Panc1 (cell line): ENCODE results near the gene KERA. TPM values are rescaled to one million over a fixed set of nuclear protein-coding genes. Genes with fewer than 3 reads are reported as not detected.

Source experiments
- ATAC-seq: fragments of 200-7000 bp; cut with Tn5 transposase; 2 replicates; pipeline ENCODE4 v1.9.1; 2020; ENCODE audit warnings: mild to moderate bottlenecking, moderate library complexity
- BruUV-seq: library from RNA; stranded (reverse); fragments of 400-500 nt; replicated peaks from 2 replicates; lab custom pipeline; 2021; lab: Mats Ljungman, UMichigan
- CTCF ChIA-PET: fragments of 300-600 bp; sonication (Branson Sonifier 250); formaldehyde crosslinking; loops from one replicate; lab custom pipeline; 2022; ENCODE audit warnings: antibody characterized with exemption; lab: Charles Lee
- POLR2A ChIA-PET: fragments of 300-600 bp; sonication (Branson Sonifier 250); formaldehyde crosslinking; loops from one replicate; lab custom pipeline; 2022; ENCODE audit warnings: antibody characterized with exemption; lab: Charles Lee
- DNase-seq: peaks from one replicate; pipeline ENCODE4 v3.0.0-alpha.2; 2010; ENCODE audit warnings: low read depth, low spot score
- H3K27ac ChIP-seq: 2 replicates; pipeline ENCODE4 v1.5.1; 2011; ENCODE audit warnings: mild to moderate bottlenecking, low read length, inconsistent platforms
- H3K27me3 ChIP-seq: fragments of 200-500 bp; sonication (Bioruptor generic); 2 replicates; pipeline ENCODE4 v1.6.0; 2014; ENCODE audit warnings: low read length, inconsistent platforms; ENCODE audit not compliant: control insufficient read depth, insufficient read depth
- H3K36me3 ChIP-seq: fragments of 200-500 bp; sonication (Bioruptor generic); 2 replicates; pipeline ENCODE4 v1.5.1; 2014; ENCODE audit warnings: inconsistent platforms, mild to moderate bottlenecking, low read length, moderate library complexity; ENCODE audit not compliant: control insufficient read depth, insufficient read depth
- H3K4me1 ChIP-seq: 2 replicates; pipeline ENCODE4 v1.5.1; 2011; ENCODE audit warnings: inconsistent platforms, mild to moderate bottlenecking, low read length, moderate library complexity; ENCODE audit not compliant: control insufficient read depth, insufficient read depth
- H3K4me3 ChIP-seq, 2 experiments: 2 replicates each; pipeline ENCODE4 v1.5.1; 2011 to 2012; ENCODE audit warnings: low read depth in 2 of 2, low read length in 2 of 2, mild to moderate bottlenecking in 2 of 2, inconsistent platforms in 1 of 2, moderate library complexity in 1 of 2
- H3K9me3 ChIP-seq: fragments of 200-500 bp; sonication (Bioruptor generic); 2 replicates; pipeline ENCODE4 v1.5.1; 2014; ENCODE audit warnings: low read depth, mild to moderate bottlenecking, inconsistent platforms, low read length, moderate library complexity; ENCODE audit not compliant: control insufficient read depth, insufficient read depth
- POLR2AphosphoS5 ChIP-seq: IDR thresholded peaks from 2 replicates; pipeline ENCODE4 v1.6.1; 2012; ENCODE audit warnings: mild to moderate bottlenecking, low read depth, low read length, moderate library complexity
- SIN3A ChIP-seq: IDR thresholded peaks from 2 replicates; pipeline ENCODE4 v1.6.1; 2012; ENCODE audit warnings: low read depth, mild to moderate bottlenecking, low read length, moderate library complexity, borderline replicate concordance; ENCODE audit not compliant: insufficient read depth
- TCF7L2 ChIP-seq: IDR thresholded peaks from 2 replicates; pipeline ENCODE4 v1.6.1; 2011; ENCODE audit warnings: mild to moderate bottlenecking, low read depth, low read length, inconsistent platforms
- in situ Hi-C: cut with HindIII; loops from 2 replicates; pipeline ENCODE4 v1.10.0; 2016; ENCODE audit warnings: low sequenced_read_pairs, low pct_unique_long_range_greater_than_20kb
- intact Hi-C: fragments of 100-400 bp; cut with micrococcal nuclease; formaldehyde crosslinking; loops from one replicate; pipeline ENCODE4 v1.10.0; 2022; ENCODE audit not compliant: unreplicated experiment
- total RNA-seq: library from RNA; stranded (reverse); gene quantifications from one replicate; pipeline ENCODE4 v1.2.1, GENCODE V29; 2021; ENCODE audit not compliant: unreplicated experiment
- TF ChIP-seq, protein P1 (sequence below): fragments of 450-650 bp; IDR thresholded peaks from 2 replicates; pipeline ENCODE4 v1.5.1; 2017; ENCODE audit warnings: mild to moderate bottlenecking
- TF ChIP-seq, protein P2 (sequence below), 2 experiments: IDR thresholded peaks; 2 replicates each; pipeline ENCODE4 v1.6.1; 2011 to 2012; ENCODE audit warnings: low read depth in 2 of 2, control low read depth in 1 of 2, low read length in 1 of 2, mild to moderate bottlenecking in 1 of 2, moderate library complexity in 1 of 2; ENCODE audit not compliant: insufficient read depth in 1 of 2

KERA gene
- total RNA-seq, 1 experiment from 2014 or later = not detected

DNA sequence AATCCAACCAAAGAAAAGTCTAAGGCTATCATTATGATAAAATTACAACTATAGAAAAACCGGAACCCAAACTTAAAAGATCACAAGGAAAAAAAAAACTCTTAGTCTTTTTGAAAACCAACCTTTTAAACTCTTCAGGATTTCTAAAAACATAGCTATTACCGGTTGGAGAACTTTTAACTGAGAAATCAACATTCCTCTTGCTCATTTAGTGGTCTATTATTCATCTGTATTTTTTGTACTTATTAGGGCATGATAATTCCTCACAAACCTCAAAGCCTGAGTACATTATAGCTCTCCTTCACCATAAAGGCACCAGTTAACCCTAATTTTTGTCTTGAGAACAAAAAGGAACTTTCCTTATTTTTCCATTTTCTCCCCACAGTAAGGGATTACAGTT lies 43.1 kb upstream of the KERA start:
- Histone ChIP-seq H3K4me1 (no peaks in the 10 kb centered on the region), H3K4me3 (no peak overlapping the region), H3K36me3 (no peaks in the 10 kb centered on the region), H3K27ac (no peak overlapping the region), H3K9me3 (no peaks in the 10 kb centered on the region), H3K27me3 (no peaks in the 10 kb centered on the region)
- DNase-seq (no peak), ATAC-seq (no peak)
- TF ChIP-seq, protein P1, sequence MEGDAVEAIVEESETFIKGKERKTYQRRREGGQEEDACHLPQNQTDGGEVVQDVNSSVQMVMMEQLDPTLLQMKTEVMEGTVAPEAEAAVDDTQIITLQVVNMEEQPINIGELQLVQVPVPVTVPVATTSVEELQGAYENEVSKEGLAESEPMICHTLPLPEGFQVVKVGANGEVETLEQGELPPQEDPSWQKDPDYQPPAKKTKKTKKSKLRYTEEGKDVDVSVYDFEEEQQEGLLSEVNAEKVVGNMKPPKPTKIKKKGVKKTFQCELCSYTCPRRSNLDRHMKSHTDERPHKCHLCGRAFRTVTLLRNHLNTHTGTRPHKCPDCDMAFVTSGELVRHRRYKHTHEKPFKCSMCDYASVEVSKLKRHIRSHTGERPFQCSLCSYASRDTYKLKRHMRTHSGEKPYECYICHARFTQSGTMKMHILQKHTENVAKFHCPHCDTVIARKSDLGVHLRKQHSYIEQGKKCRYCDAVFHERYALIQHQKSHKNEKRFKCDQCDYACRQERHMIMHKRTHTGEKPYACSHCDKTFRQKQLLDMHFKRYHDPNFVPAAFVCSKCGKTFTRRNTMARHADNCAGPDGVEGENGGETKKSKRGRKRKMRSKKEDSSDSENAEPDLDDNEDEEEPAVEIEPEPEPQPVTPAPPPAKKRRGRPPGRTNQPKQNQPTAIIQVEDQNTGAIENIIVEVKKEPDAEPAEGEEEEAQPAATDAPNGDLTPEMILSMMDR = no peak
- no peak for TF ChIP-seq TCF7L2
- no peak for TF ChIP-seq SIN3A
- no peak for TF ChIP-seq POLR2AphosphoS5
- TF ChIP-seq, protein P2, sequence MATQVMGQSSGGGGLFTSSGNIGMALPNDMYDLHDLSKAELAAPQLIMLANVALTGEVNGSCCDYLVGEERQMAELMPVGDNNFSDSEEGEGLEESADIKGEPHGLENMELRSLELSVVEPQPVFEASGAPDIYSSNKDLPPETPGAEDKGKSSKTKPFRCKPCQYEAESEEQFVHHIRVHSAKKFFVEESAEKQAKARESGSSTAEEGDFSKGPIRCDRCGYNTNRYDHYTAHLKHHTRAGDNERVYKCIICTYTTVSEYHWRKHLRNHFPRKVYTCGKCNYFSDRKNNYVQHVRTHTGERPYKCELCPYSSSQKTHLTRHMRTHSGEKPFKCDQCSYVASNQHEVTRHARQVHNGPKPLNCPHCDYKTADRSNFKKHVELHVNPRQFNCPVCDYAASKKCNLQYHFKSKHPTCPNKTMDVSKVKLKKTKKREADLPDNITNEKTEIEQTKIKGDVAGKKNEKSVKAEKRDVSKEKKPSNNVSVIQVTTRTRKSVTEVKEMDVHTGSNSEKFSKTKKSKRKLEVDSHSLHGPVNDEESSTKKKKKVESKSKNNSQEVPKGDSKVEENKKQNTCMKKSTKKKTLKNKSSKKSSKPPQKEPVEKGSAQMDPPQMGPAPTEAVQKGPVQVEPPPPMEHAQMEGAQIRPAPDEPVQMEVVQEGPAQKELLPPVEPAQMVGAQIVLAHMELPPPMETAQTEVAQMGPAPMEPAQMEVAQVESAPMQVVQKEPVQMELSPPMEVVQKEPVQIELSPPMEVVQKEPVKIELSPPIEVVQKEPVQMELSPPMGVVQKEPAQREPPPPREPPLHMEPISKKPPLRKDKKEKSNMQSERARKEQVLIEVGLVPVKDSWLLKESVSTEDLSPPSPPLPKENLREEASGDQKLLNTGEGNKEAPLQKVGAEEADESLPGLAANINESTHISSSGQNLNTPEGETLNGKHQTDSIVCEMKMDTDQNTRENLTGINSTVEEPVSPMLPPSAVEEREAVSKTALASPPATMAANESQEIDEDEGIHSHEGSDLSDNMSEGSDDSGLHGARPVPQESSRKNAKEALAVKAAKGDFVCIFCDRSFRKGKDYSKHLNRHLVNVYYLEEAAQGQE (IDR thresholded peaks at IDR 0.05; ENCODE audit: insufficient read depth in 1 of 2, low read depth in 2 of 2, low read length in 1 of 2) = no peak
- ChIA-PET CTCF (no interaction called here), POLR2A (no interaction called here)
- no TSS peak for BruUV-seq
- intact Hi-C loops (no loop called here), in situ Hi-C loops (no loop called here)

DNA sequence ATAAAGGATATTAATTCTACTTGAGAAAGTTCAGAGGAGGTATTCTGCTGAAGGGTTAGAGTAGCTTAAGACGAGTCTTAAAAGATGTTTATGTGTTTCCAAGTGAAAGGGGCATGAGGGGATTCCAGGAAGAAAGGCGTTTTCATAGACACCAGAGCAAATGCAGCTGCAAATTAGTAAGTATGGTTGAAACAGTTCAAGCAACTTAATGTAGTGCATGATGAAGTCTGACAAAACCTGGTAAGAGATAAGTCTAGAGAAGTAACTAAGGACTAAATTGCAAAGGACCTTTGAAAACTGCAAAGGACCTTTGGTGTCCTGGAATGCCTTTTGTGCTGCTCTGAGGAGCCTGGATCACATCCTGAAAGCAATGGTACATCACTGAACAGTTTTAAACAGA lies 42.0 kb upstream of the KERA start:
- H3K9me3 ChIP-seq = no peaks in the 10 kb centered on the region
- no peak for DNase-seq
- H3K27ac ChIP-seq = no peak overlapping the region
- CTCF ChIA-PET = no interaction called here
- no peaks in the 10 kb centered on the region for H3K4me1 ChIP-seq
- H3K4me3 ChIP-seq = no peak overlapping the region
- in situ Hi-C loops (no loop called here), intact Hi-C loops (no loop called here)
- H3K36me3 ChIP-seq = no peaks in the 10 kb centered on the region
- POLR2A ChIA-PET = no interaction called here
- BruUV-seq = no TSS peak
- ATAC-seq = no peak
- H3K27me3 ChIP-seq = no peaks in the 10 kb centered on the region
- TF ChIP-seq POLR2AphosphoS5 (no peak), SIN3A (no peak), TCF7L2 (no peak)
- TF ChIP-seq, protein P2 (IDR thresholded peaks at IDR 0.05; ENCODE audit: insufficient read depth in 1 of 2, low read depth in 2 of 2, low read length in 1 of 2) = no peak
- TF ChIP-seq, protein P1 = no peak
